Measurements from ENCODE around the gene ZNF610.

- TF ChIP-seq EZH2phosphoT487 (IDR thresholded peaks at IDR 0.05; ENCODE audit: low read length) (no peak), CTCF (IDR thresholded peaks at IDR 0.05; ENCODE audit: low read length) (no peak)
These were observed 74.2 kb downstream of the ZNF610 start for GRCh38 chr19:52410276-52410675.
